WTC11 (cell line): ENCODE data around the gene ITSN1.

Experiments used
- CBFB ChIP-seq: sonication (generic); formaldehyde crosslinking; IDR thresholded peaks from 2 replicates; pipeline ENCODE4 v1.8.1; 2022; ENCODE audit warnings: mild to moderate bottlenecking, low read depth, missing genetic modification reagents
- CDX4 ChIP-seq: fragments of 250-450 bp; sonication (Bioruptor Pico); IDR thresholded peaks from 2 replicates; pipeline ENCODE4 v1.9.0; 2021; ENCODE audit warnings: moderate library complexity, mild to moderate bottlenecking, inconsistent platforms, borderline replicate concordance
- CREB1 ChIP-seq: sonication (generic); formaldehyde crosslinking; IDR thresholded peaks from 2 replicates; pipeline ENCODE4 v1.8.0; 2023; ENCODE audit warnings: mild to moderate bottlenecking, missing genetic modification reagents
- CREM ChIP-seq: sonication (generic); formaldehyde crosslinking; IDR thresholded peaks from 2 replicates; pipeline ENCODE4 v1.8.1; 2022; ENCODE audit warnings: mild to moderate bottlenecking, missing genetic modification reagents, moderate library complexity
- CTCF ChIP-seq: fragments of 200-600 bp; IDR thresholded peaks from 2 replicates; pipeline ENCODE4 v1.8.0; 2022; ENCODE audit warnings: antibody characterized with exemption
- E2F5 ChIP-seq: sonication (generic); formaldehyde crosslinking; IDR thresholded peaks from 2 replicates; pipeline ENCODE4 v1.8.1; 2022; ENCODE audit warnings: mild to moderate bottlenecking, moderate library complexity, missing genetic modification reagents
- ELF4 ChIP-seq: sonication (generic); formaldehyde crosslinking; IDR thresholded peaks from 2 replicates; pipeline ENCODE4 v1.8.1; 2022; ENCODE audit warnings: low read depth, mild to moderate bottlenecking, moderate library complexity, missing genetic modification reagents
- GTF2I ChIP-seq: fragments of 250-450 bp; sonication (Bioruptor Pico); conservative IDR thresholded peaks from 2 replicates; pipeline ENCODE4 v1.4.0; 2021; ENCODE audit warnings: mild to moderate bottlenecking
- SOX15 ChIP-seq: fragments of 250-450 bp; sonication (Bioruptor Pico); IDR thresholded peaks from 2 replicates; pipeline ENCODE4 v1.9.0; 2021; ENCODE audit warnings: mild to moderate bottlenecking
- TCF7 ChIP-seq: sonication (generic); formaldehyde crosslinking; IDR thresholded peaks from 2 replicates; pipeline ENCODE4 v1.8.0; 2022; ENCODE audit warnings: mild to moderate bottlenecking, low read depth, missing genetic modification reagents, moderate library complexity
- TEAD4 ChIP-seq: sonication (generic); formaldehyde crosslinking; IDR thresholded peaks from 2 replicates; pipeline ENCODE4 v1.8.0; 2022; ENCODE audit warnings: mild to moderate bottlenecking, missing genetic modification reagents
- ZNF423 ChIP-seq: fragments of 250-450 bp; sonication (Bioruptor Pico); IDR thresholded peaks from 2 replicates; pipeline ENCODE4 v2.1.2; 2022; ENCODE audit warnings: mild to moderate bottlenecking, moderate library complexity
- TF ChIP-seq, protein P1 (sequence below): sonication (generic); formaldehyde crosslinking; IDR thresholded peaks from 2 replicates; pipeline ENCODE4 v1.8.0; 2022; ENCODE audit warnings: mild to moderate bottlenecking, missing genetic modification reagents
- TF ChIP-seq, protein P2 (sequence below): sonication (generic); formaldehyde crosslinking; IDR thresholded peaks from 2 replicates; pipeline ENCODE4 v1.8.0; 2022; ENCODE audit warnings: mild to moderate bottlenecking, missing genetic modification reagents

DNA sequence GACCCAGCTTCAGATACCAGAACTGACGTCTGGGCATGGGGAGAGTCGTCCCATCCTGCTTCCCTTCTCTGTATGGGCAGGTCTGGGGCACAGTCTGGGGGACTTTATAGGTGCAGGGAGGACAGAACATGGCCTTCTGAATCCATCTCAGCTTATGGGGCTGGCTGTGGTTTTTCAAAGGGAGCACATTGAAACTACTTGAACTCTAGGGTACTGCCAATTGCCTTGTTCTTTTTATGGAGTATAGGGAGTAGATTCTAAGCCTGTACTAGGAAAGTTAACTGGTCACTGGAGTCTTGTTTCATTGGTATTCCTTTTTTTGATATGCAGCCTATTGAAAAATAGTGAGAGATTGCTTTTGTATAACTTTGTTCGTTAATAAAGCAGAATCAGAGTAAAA, 183.1 kb downstream of the ITSN1 start:
- TF ChIP-seq, protein P1, sequence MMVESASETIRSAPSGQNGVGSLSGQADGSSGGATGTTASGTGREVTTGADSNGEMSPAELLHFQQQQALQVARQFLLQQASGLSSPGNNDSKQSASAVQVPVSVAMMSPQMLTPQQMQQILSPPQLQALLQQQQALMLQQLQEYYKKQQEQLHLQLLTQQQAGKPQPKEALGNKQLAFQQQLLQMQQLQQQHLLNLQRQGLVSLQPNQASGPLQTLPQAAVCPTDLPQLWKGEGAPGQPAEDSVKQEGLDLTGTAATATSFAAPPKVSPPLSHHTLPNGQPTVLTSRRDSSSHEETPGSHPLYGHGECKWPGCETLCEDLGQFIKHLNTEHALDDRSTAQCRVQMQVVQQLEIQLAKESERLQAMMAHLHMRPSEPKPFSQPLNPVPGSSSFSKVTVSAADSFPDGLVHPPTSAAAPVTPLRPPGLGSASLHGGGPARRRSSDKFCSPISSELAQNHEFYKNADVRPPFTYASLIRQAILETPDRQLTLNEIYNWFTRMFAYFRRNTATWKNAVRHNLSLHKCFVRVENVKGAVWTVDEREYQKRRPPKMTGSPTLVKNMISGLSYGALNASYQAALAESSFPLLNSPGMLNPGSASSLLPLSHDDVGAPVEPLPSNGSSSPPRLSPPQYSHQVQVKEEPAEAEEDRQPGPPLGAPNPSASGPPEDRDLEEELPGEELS (CRISPR knock-in tag), result no peak
- no peak for TF ChIP-seq CTCF
- no peak for TF ChIP-seq E2F5
- TF ChIP-seq CREB1, result no peak
- TF ChIP-seq ZNF423 (CRISPR knock-in tag), result no peak
- TF ChIP-seq SOX15, result no peak
- TF ChIP-seq TEAD4 (CRISPR knock-in tag), result no peak
- no peak for TF ChIP-seq CDX4 (CRISPR knock-in tag)
- TF ChIP-seq GTF2I (CRISPR knock-in tag), result no peak
- no peak for TF ChIP-seq TCF7 (CRISPR knock-in tag)
- TF ChIP-seq CREM (CRISPR knock-in tag), result no peak
- TF ChIP-seq, protein P2, sequence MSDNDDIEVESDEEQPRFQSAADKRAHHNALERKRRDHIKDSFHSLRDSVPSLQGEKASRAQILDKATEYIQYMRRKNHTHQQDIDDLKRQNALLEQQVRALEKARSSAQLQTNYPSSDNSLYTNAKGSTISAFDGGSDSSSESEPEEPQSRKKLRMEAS (CRISPR knock-in tag), result no peak
- TF ChIP-seq CBFB, result no peak
- TF ChIP-seq ELF4 (CRISPR knock-in tag), result no peak
